Muscle of leg (tissue), 11 donors: ENCODE measurements around the gene CD300LF. TPM values are rescaled to one million over a fixed set of nuclear protein-coding genes. Genes with fewer than 3 reads are reported as not detected.
A peak's percentile ranks its signal among the peaks of the same experiment; 100 is the strongest.

Source experiments
- DNase-seq: peaks from one replicate; pipeline ENCODE4 v3.0.0; 2013
- H3K27ac ChIP-seq: one replicate; pipeline ENCODE4 v1.5.1; 2013; ENCODE audit warnings: mild to moderate bottlenecking, low read length, control low read depth
- H3K27me3 ChIP-seq: one replicate; pipeline ENCODE4 v1.6.1; 2013; ENCODE audit warnings: low read length; ENCODE audit not compliant: control insufficient read depth, insufficient read depth
- H3K36me3 ChIP-seq: one replicate; pipeline ENCODE4 v1.6.1; 2013; ENCODE audit warnings: low read length; ENCODE audit not compliant: control insufficient read depth, insufficient read depth
- H3K4me1 ChIP-seq: one replicate; pipeline ENCODE4 v1.6.1; 2013; ENCODE audit warnings: low read length; ENCODE audit not compliant: control insufficient read depth, insufficient read depth
- H3K4me3 ChIP-seq: one replicate; pipeline ENCODE4 v1.5.1; 2013; ENCODE audit warnings: low read length, control low read depth
- H3K9me3 ChIP-seq: replicated peaks from 2 replicates; pipeline ENCODE4 v1.6.1; 2013; ENCODE audit warnings: low read depth, low read length; ENCODE audit not compliant: control insufficient read depth
- WGBS: methylation state at CpG from one replicate; pipeline ENCODE4 v1.1.5; 2013; ENCODE audit warnings: missing lambda C conversion rate; ENCODE audit not compliant: insufficient coverage; 5-methylcytosine and 5-hydroxymethylcytosine counted together
- polyA plus RNA-seq, 8 donors: library from polyadenylated mRNA; unstranded; fragments of 120-200 nt; gene quantifications; one replicate each; pipeline versions ENCODE4 v1.2.1 to v1.2.3, GENCODE V29; 2013; ENCODE audit warnings: inconsistent platforms in 1 of 8, low replicate concordance in 1 of 8; ENCODE audit not compliant: insufficient read length in 8 of 8, insufficient read depth in 1 of 8
- total RNA-seq: library from RNA; stranded (reverse); fragments of 120-200 nt; gene quantifications from one replicate; pipeline ENCODE4 v1.2.4, GENCODE V29; 2013

The CD300LF gene
- total and polyA plus RNA-seq, 9 donors, result 0.21 to 0.65 (median 0.45) TPM

DNA sequence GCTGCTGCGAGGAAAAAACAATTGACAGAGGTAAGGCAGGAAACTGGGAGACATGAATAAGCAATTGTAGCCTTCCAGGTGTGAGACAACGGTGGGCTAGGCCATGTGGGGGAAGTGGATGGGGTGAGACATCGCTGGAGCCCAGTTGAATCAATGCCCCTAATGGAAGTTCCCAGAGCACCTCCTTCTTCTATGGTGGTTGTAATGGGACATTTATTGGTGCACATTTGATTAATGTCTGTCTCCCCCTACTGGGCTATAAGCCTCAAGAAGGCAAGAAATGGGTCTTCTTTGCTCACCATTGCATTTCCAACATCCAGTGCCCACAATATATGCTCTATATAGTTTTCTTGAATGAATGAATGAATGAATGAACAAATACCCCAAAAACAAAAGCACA lies 66.5 kb downstream of the CD300LF start:
- H3K27ac ChIP-seq, result no peak overlapping the region
- WGBS, result 51% methylated on average over 3 of the region's 3 CpGs
- H3K9me3 ChIP-seq, result no peaks in the 10 kb centered on the region
- H3K36me3 ChIP-seq, result no peaks in the 10 kb centered on the region
- peaks cover 15% of the 10 kb centered on the region for H3K27me3 ChIP-seq
- no peak overlapping the region for H3K4me3 ChIP-seq
- H3K4me1 ChIP-seq, result no peaks in the 10 kb centered on the region
- peak; percentile 6 for DNase-seq

DNA sequence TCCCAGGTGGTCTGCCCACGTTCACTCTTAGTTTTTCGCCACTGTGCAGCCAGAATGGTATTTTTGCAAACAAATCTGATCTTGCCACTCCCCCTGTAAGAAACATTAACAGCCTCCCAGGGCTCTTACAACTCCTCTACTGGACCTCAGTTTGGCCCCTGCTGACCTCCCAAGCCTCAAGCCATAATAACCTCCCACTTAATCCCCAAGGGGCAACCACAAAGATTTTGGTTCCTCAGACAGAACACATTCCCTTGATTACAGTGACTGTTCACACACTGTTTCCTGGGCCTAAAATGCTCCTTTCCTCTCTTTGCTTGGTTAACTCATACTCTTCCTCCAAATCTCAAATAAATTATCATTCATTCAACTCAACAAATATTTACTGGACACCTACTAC lies 67.7 kb downstream of the CD300LF start:
- Histone ChIP-seq H3K36me3 (no peaks in the 10 kb centered on the region), H3K4me1 (no peaks in the 10 kb centered on the region), H3K27ac (no peak overlapping the region), H3K4me3 (no peak overlapping the region), H3K9me3 (no peaks in the 10 kb centered on the region), H3K27me3 (peaks cover 10% of the 10 kb centered on the region)
- DNase-seq, result no peak
- WGBS, result 75% methylated on average over 2 of the region's 2 CpGs

DNA sequence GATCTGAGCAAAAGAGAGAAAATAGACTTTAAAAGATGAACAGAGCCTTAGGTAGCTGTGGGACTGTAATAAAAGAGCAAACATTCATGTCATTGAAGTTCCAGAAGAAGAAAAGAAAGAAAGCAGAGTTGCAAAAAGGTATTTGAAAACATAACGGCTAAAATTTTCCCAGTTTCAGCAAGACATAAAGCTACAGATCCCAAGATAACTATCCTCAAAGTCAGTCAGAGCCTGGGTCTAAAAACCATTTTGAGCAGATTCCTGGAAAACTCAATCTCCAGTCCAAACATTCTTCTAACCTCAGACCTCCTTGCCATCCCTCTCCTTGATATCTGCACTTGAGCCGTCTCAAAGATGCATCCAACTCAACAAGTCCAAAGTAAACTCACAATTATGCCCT lies 68.3 kb downstream of the CD300LF start:
- H3K27me3 ChIP-seq, result peaks cover 15% of the 10 kb centered on the region
- H3K36me3 ChIP-seq, result no peaks in the 10 kb centered on the region
- WGBS, result 83% methylated on average over 2 of the region's 2 CpGs
- DNase-seq, result no peak
- H3K9me3 ChIP-seq, result no peaks in the 10 kb centered on the region
- H3K4me3 ChIP-seq, result no peak overlapping the region
- H3K27ac ChIP-seq, result no peak overlapping the region
- H3K4me1 ChIP-seq, result no peaks in the 10 kb centered on the region

Other genes starting within 250 kb of the CD300LF start
- gene CD300A, start 246.3 kb downstream of the CD300LF start, total RNA-seq, result 2.5 TPM
- gene CD300A, start 246.3 kb downstream of the CD300LF start, polyA plus RNA-seq, result 1 to 10 TPM; 1.7 to 4.0 (median 2.4) TPM
- 0.04 TPM for gene CD300LB, start 181.4 kb downstream of the CD300LF start, total RNA-seq
- gene CD300LB, start 181.4 kb downstream of the CD300LF start, polyA plus RNA-seq, result under 1 TPM; 0.07 to 0.35 (median 0.19) TPM
- gene CD300C, start 166.8 kb downstream of the CD300LF start, total RNA-seq, result 0.31 TPM
- gene CD300C, start 166.8 kb downstream of the CD300LF start, polyA plus RNA-seq, result under 1 TPM; 0.29 to 0.75 (median 0.44) TPM
- not detected for gene CD300H, start 145.4 kb downstream of the CD300LF start, total RNA-seq
- gene CD300H, start 145.4 kb downstream of the CD300LF start, polyA plus RNA-seq, result under 1 TPM in 2 of 8 donors, not detected in 6; 0.27 to 0.28 TPM
- not detected for gene CD300LD, start 120.6 kb downstream of the CD300LF start, total RNA-seq
- gene CD300LD, start 120.6 kb downstream of the CD300LF start, polyA plus RNA-seq, result not detected
- gene CD300E, start 89.2 kb downstream of the CD300LF start, total RNA-seq, result 0.09 TPM
- under 1 TPM; 0.07 to 0.49 (median 0.17) TPM for gene CD300E, start 89.2 kb downstream of the CD300LF start, polyA plus RNA-seq
- 0.53 TPM for gene RAB37, start 24.3 kb upstream of the CD300LF start, total RNA-seq
- 1 to 10 TPM in 5 of 8 donors, under 1 TPM in 3; 0.80 to 1.7 (median 1.1) TPM for gene RAB37, start 24.3 kb upstream of the CD300LF start, polyA plus RNA-seq
- 3.5 TPM for gene NHERF1, start 35.7 kb upstream of the CD300LF start, total RNA-seq
- 10 to 100 TPM in 2 of 8 donors, 1 to 10 TPM in 6; 5.3 to 24.4 (median 8.2) TPM for gene NHERF1, start 35.7 kb upstream of the CD300LF start, polyA plus RNA-seq
- 34.0 TPM for gene NAT9, start 63.4 kb upstream of the CD300LF start, total RNA-seq
- gene NAT9, start 63.4 kb upstream of the CD300LF start, polyA plus RNA-seq, result 10 to 100 TPM; 35.3 to 48.6 (median 37.7) TPM
- 2.3 TPM for gene GRIN2C, start 147.0 kb upstream of the CD300LF start, total RNA-seq
- gene GRIN2C, start 147.0 kb upstream of the CD300LF start, polyA plus RNA-seq, result 1 to 10 TPM in 4 of 8 donors, under 1 TPM in 4; 0.64 to 1.6 (median 0.99) TPM
- gene FDXR, start 160.1 kb upstream of the CD300LF start, total RNA-seq, result 2.7 TPM
- gene FDXR, start 160.1 kb upstream of the CD300LF start, polyA plus RNA-seq, result 1 to 10 TPM; 2.4 to 5.4 (median 3.0) TPM
- gene FADS6, start 180.7 kb upstream of the CD300LF start, total RNA-seq, result not detected
- gene FADS6, start 180.7 kb upstream of the CD300LF start, polyA plus RNA-seq, result under 1 TPM in 5 of 8 donors, not detected in 3; 0.07 to 0.56 (median 0.09) TPM
- gene USH1G, start 210.3 kb upstream of the CD300LF start, total RNA-seq, result not detected
- under 1 TPM in 4 of 8 donors, not detected in 4; 0.02 to 0.53 (median 0.07) TPM for gene USH1G, start 210.3 kb upstream of the CD300LF start, polyA plus RNA-seq
- not detected for gene OTOP2, start 211.3 kb upstream of the CD300LF start, total RNA-seq
- gene OTOP2, start 211.3 kb upstream of the CD300LF start, polyA plus RNA-seq, result not detected
- not detected for gene OTOP3, start 223.0 kb upstream of the CD300LF start, total RNA-seq
- under 1 TPM in 1 of 8 donors, not detected in 7; 0.89 TPM for gene OTOP3, start 223.0 kb upstream of the CD300LF start, polyA plus RNA-seq